ENCODE data around the gene MYH11. TPM values are rescaled to one million over a fixed set of nuclear protein-coding genes. Genes with fewer than 3 reads are reported as not detected.
A peak's percentile ranks its signal among the peaks of the same experiment; 100 is the strongest.

Gene MYH11
- total and polyA plus RNA-seq, 2 of the 13 experiments (the other 11 are each of a cell fraction or from before 2014, with no cell fraction given), result not detected

DNA sequence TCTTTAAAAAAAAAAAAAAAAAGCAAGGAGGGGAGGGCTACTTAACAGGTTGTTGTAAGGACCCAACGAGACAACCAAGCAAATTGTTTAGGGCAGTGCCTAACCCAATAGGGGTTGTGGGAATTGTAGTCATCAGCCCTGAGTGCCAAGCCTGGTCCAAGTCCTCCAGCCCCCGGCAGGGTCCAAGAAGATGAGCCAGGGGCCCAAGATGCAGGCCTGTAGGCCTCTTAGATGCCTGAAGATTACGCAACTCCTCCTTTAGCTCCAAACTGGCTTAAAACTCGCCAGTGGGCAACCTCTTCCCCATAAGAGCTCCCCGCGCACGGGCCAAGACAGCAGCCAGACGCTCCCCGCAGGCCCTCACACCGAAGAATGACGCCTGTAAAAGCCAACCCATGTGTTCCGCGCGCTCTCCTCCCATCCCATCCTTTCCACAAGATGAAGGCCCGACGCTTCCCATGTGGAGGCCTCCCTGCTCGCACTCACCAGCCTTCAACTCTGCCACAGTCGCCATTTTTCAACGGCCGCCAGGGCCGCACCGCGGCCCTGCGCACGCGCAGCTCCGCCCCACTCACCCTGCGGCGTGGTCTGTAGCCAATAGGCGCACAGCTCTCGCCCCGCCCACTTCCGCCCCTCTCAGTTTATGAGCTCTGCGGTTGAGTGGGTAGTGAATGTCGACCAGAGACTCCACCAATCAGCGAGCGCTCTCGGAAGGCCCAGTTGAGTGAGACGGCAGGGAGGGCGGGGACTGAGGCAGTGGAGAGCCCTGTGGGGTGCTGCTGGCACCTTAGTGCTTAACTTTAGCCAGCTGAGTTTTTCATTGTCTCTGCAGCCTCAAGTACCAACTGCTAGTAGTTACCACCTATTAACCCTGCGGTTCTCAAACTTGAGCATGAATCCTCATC, 31.5 kb upstream of the MYH11 start, which contains the start of gene CEP20 (continued):
- TF ChIP-seq JDP2 (CRISPR knock-in tag; IDR thresholded peaks at IDR 0.05; ENCODE audit: borderline replicate concordance) (no peak), ZNF414 (CRISPR knock-in tag; IDR thresholded peaks at IDR 0.05) (peak; percentile 44; the same call in 1 of the 2 replicates), ZNF607 (CRISPR knock-in tag; IDR thresholded peaks at IDR 0.05; ENCODE audit: borderline replicate concordance) (peak; percentile 44; the same call in 1 of the 2 replicates), STAG1 (CRISPR knock-in tag; IDR thresholded peaks at IDR 0.05) (no peak; the same call in 1 of the 2 replicates), NFIC (IDR thresholded peaks at IDR 0.05; ENCODE audit: low read length) (no peak), MEIS2 (CRISPR knock-in tag; IDR thresholded peaks at IDR 0.05) (peak; percentile 57; the same call in 1 of the 2 replicates), TEAD3 (CRISPR knock-in tag; optimal IDR thresholded peaks at IDR 0.05; ENCODE audit: borderline replicate concordance) (peak; percentile 5), CBX2 (IDR thresholded peaks at IDR 0.05; ENCODE audit: low read depth, low read length) (no peak), CBX2 (CRISPR knock-in tag; IDR thresholded peaks at IDR 0.05; ENCODE audit: low read depth) (no peak), SSRP1 (CRISPR knock-in tag; IDR thresholded peaks at IDR 0.05) (0 out of 2 replicates have a peak, but pooled peaks have one; percentile 24), ZNF619 (CRISPR knock-in tag; IDR thresholded peaks at IDR 0.05) (no peak), TP53 (CRISPR knock-in tag; conservative IDR thresholded peaks at IDR 0.05) (no peak; the same call in 1 of the 2 replicates), ZNF124 (CRISPR knock-in tag; IDR thresholded peaks at IDR 0.05) (peak; percentile 40; the same call in 1 of the 2 replicates), RARA (CRISPR knock-in tag; IDR thresholded peaks at IDR 0.05) (peak; percentile 8; the same call in 1 of the 2 replicates), JUN (CRISPR knock-in tag; IDR thresholded peaks at IDR 0.05) (no peak), TARDBP (CRISPR knock-in tag; IDR thresholded peaks at IDR 0.05) (peak; percentile 62; the same call in 1 of the 2 replicates), SNAI1 (CRISPR knock-in tag; IDR thresholded peaks at IDR 0.05; ENCODE audit: borderline replicate concordance) (no peak)
- TF ChIP-seq, protein P1, sequence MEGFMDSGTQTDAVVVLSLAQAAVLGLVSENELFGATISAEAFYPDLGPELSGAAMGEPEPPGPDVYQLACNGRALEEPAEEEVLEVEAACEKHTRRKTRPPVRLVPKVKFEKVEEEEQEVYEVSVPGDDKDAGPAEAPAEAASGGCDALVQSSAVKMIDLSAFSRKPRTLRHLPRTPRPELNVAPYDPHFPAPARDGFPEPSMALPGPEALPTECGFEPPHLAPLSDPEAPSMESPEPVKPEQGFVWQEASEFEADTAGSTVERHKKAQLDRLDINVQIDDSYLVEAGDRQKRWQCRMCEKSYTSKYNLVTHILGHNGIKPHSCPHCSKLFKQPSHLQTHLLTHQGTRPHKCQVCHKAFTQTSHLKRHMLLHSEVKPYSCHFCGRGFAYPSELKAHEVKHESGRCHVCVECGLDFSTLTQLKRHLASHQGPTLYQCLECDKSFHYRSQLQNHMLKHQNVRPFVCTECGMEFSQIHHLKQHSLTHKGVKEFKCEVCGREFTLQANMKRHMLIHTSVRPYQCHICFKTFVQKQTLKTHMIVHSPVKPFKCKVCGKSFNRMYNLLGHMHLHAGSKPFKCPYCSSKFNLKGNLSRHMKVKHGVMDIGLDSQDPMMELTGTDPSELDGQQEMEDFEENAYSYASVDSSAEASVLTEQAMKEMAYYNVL (CRISPR knock-in tag; IDR thresholded peaks at IDR 0.05; ENCODE audit: borderline replicate concordance), result peak; percentile 12; the same call in 1 of the 2 replicates
- TF ChIP-seq, protein P2, sequence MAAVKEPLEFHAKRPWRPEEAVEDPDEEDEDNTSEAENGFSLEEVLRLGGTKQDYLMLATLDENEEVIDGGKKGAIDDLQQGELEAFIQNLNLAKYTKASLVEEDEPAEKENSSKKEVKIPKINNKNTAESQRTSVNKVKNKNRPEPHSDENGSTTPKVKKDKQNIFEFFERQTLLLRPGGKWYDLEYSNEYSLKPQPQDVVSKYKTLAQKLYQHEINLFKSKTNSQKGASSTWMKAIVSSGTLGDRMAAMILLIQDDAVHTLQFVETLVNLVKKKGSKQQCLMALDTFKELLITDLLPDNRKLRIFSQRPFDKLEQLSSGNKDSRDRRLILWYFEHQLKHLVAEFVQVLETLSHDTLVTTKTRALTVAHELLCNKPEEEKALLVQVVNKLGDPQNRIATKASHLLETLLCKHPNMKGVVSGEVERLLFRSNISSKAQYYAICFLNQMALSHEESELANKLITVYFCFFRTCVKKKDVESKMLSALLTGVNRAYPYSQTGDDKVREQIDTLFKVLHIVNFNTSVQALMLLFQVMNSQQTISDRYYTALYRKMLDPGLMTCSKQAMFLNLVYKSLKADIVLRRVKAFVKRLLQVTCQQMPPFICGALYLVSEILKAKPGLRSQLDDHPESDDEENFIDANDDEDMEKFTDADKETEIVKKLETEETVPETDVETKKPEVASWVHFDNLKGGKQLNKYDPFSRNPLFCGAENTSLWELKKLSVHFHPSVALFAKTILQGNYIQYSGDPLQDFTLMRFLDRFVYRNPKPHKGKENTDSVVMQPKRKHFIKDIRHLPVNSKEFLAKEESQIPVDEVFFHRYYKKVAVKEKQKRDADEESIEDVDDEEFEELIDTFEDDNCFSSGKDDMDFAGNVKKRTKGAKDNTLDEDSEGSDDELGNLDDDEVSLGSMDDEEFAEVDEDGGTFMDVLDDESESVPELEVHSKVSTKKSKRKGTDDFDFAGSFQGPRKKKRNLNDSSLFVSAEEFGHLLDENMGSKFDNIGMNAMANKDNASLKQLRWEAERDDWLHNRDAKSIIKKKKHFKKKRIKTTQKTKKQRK (IDR thresholded peaks at IDR 0.05; ENCODE audit: low read length), result no peak
- TF ChIP-seq, protein P3, sequence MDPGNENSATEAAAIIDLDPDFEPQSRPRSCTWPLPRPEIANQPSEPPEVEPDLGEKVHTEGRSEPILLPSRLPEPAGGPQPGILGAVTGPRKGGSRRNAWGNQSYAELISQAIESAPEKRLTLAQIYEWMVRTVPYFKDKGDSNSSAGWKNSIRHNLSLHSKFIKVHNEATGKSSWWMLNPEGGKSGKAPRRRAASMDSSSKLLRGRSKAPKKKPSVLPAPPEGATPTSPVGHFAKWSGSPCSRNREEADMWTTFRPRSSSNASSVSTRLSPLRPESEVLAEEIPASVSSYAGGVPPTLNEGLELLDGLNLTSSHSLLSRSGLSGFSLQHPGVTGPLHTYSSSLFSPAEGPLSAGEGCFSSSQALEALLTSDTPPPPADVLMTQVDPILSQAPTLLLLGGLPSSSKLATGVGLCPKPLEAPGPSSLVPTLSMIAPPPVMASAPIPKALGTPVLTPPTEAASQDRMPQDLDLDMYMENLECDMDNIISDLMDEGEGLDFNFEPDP (CRISPR knock-in tag; conservative IDR thresholded peaks at IDR 0.05), result no peak

Measured in HepG2 (cell line).